AG09309 (cell line): ENCODE measurements around the gene HSD17B8.

ENCODE experiments used
- DNase-seq: peaks from one replicate; pipeline ENCODE4 v3.0.0-alpha.2; 2010; ENCODE audit warnings: low read depth
- H3K4me3 ChIP-seq: 2 replicates; pipeline ENCODE4 v1.5.1; 2011; ENCODE audit warnings: mild to moderate bottlenecking, low read depth, low read length, moderate library complexity; ENCODE audit not compliant: control insufficient read depth
- TF ChIP-seq, protein P1 (sequence below): IDR thresholded peaks from 2 replicates; pipeline ENCODE4 v1.5.1; 2011; ENCODE audit warnings: mild to moderate bottlenecking, low read depth, low read length, inconsistent platforms; ENCODE audit not compliant: insufficient read depth, control insufficient read depth; ENCODE audit errors: missing control alignments

Gene HSD17B8

DNA sequence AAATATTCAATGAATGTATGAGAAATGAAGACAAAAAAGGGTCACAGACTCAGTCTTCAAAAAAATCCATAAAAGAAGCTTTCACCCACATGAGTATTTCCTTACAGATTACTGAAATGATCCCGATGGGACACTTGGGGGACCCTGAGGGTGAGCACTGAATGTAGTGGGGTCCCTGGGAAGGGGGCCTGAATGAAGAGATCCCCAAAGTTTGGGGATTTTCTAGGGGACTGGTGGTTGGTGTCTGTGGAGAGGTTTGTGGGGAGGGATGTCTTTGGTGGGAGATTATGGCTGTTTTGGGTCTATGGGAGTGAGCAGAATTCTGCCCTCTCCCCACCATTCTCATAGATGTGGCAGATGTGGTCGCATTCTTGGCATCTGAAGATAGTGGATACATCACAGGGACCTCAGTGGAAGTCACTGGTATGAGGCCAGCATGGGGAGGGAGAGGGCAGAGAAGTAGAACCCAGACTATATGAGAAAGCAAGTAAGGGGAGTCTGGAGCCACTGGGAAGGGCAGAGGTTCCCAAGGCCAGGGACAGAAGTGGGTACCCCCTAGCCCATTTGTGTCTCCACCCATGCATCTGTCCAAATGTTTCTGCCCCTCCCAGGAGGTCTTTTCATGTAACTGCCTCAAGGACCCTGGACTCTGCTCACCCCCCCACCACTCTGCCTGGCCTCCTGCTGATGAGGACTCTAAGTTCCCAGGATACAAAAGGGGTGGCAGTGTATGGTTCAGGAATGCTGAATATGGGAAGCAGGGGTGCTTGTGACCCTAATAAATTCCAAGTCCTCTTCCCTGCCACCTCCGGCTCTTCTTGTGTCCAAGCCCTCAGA is 1.8 kb downstream of the HSD17B8 start:
- TF ChIP-seq, protein P1, sequence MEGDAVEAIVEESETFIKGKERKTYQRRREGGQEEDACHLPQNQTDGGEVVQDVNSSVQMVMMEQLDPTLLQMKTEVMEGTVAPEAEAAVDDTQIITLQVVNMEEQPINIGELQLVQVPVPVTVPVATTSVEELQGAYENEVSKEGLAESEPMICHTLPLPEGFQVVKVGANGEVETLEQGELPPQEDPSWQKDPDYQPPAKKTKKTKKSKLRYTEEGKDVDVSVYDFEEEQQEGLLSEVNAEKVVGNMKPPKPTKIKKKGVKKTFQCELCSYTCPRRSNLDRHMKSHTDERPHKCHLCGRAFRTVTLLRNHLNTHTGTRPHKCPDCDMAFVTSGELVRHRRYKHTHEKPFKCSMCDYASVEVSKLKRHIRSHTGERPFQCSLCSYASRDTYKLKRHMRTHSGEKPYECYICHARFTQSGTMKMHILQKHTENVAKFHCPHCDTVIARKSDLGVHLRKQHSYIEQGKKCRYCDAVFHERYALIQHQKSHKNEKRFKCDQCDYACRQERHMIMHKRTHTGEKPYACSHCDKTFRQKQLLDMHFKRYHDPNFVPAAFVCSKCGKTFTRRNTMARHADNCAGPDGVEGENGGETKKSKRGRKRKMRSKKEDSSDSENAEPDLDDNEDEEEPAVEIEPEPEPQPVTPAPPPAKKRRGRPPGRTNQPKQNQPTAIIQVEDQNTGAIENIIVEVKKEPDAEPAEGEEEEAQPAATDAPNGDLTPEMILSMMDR: no peak
- H3K4me3 ChIP-seq: no peak overlapping the region
- no peak for DNase-seq

DNA sequence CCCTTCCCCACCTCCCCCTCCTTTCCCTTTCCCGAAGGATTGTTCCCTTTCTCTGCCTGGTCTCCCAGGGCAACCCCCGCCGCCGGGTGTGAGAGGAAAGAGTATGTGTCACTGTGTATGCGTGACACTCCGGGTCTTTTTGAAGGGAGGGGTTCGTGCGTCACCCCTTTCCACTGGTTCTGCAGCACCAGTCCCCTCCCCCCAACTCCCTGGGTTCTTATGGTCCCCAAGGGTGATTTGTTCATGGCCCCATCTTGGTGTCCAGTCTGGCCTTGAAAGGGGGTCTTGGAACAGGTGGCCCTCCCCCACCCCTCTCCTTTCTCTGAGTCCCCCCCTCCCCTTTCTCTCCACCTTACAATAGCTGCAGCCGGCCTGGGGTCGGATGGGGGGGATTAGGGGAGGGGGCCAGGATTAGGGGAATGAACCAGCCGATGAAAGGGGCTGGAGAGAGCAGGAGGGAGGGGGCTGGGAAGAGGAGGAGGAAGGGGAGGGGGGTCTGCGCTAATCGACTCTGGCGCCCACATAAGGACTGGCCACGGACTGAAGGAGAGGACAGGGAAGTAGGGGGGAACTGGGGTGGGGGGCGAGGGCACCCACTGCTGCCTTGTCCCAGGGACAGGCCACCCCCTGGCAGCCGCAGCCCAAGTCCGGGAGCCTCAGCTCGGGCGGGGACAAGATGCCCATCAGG is 2.6 kb downstream of the HSD17B8 start:
- DNase-seq: no peak
- TF ChIP-seq, protein P1: no peak
- peak overlapping the region; percentile 56 for H3K4me3 ChIP-seq

- DNase-seq: no peak
These were observed 3.2 kb downstream of the HSD17B8 start for GRCh38 chr6:33207552-33208090.

GRCh38 chr6:33208091-33208967 is 3.9 kb downstream of the HSD17B8 start, which contains the start of gene RING1:
Gene RING1 (plus strand): TSS chr6:33208500. CDS start chr6:33208823, 323 bp downstream.
- DNase-seq: peak; percentile 31
- H3K4me3 ChIP-seq: peak within 1 kb of the TSS; percentile 56
- TF ChIP-seq, protein P1: no peak

More at GRCh38 chr6:33207552-33208090, 3.2 kb downstream of the HSD17B8 start:
- TF ChIP-seq, protein P1: no peak
- peak overlapping the region; percentile 56 for H3K4me3 ChIP-seq

DNA sequence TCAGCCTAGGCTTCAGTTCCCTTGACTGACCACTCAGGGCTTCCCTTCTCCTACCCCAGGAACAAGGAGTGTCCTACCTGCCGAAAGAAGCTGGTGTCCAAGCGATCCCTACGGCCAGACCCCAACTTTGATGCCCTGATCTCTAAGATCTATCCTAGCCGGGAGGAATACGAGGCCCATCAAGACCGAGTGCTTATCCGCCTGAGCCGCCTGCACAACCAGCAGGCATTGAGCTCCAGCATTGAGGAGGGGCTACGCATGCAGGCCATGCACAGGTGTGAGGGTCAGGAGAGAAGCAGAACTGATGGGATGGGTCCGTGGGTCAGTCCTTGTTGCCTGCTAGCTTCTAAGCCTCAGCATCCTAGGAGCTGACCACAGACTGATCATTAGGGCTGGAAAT is 5.4 kb downstream of the HSD17B8 start:
- no peak overlapping the region for H3K4me3 ChIP-seq
- no peak for DNase-seq
- TF ChIP-seq, protein P1: no peak

DNA sequence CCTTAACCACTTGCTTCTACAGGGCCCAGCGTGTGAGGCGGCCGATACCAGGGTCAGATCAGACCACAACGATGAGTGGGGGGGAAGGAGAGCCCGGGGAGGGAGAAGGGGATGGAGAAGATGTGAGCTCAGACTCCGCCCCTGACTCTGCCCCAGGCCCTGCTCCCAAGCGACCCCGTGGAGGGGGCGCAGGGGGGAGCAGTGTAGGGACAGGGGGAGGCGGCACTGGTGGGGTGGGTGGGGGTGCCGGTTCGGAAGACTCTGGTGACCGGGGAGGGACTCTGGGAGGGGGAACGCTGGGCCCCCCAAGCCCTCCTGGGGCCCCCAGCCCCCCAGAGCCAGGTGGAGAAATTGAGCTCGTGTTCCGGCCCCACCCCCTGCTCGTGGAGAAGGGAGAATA is 6.7 kb downstream of the HSD17B8 start:
- H3K4me3 ChIP-seq: no peak overlapping the region
- no peak for DNase-seq
- TF ChIP-seq, protein P1: no peak
